NCI-H1417 (cell line): ENCODE data around the gene BMP8B.

ENCODE experiments used
- DNase-seq, 3 experiments: peaks; one replicate each; lab custom pipeline; 2025; lab: John Stamatoyannopoulos, UW

The BMP8B gene

DNA sequence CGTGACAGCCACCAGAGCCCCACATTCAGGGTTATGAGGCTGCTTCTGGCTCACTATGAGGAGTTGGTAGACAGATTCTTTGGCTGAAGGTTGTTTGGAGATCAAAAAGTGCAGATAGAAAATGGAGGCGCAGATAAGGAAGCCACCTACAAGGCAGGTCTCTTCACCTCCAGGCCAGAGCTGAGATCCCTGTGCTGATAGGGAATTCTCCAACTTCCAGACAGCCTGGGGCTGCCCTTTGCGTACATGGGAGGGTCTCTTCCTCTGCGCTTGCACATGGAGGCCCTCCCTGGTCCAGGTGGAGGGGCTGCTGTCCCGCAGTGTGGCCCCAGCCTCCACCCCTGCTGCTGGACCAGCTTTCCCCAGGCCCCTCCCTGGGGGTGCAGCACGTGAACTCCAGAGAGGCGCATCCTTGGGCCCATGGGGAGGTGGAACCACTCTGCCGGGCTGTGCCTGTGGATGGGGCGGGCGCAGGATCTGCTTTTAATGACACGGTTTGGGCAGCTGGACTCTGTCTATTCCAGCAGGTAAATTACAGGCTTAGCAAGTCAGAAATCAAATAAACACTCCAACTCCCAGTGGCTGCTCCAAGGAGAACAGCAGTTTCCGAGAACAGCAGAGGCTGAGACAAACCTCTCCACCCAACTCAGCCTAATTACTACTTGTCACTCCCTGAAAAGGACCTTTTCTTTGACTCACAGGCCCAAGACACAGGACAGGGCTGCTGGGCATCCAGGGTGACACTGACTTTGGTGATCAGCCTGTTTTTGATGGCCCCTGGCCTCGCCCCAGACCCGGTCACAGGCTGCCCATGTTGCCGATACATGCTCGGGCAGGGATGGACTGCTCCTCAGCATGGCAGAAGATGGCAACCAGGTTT is 29.9 kb downstream of the BMP8B start:
- peak in 2 of 3 experiments; percentile 78 to 92 for DNase-seq

DNA sequence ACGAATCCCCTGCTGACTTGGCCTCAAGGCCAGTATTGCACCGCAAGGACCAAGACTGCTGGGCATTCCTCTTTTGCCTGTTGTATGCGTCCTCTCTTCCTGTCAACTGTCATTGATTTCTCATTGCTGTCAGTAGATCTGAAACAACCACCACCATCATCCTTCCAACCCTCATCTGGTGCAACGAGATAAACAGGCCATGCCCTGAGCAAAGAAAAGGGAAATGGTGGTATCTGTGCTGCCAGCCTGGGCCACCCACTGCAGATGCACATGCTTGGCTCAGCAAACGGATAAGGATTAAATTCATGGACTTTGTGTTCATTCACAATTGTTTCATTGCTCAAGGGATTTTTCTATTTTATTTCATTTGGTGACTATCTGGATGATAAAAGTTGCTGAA is 31.2 kb downstream of the BMP8B start:
- no peak for DNase-seq

DNA sequence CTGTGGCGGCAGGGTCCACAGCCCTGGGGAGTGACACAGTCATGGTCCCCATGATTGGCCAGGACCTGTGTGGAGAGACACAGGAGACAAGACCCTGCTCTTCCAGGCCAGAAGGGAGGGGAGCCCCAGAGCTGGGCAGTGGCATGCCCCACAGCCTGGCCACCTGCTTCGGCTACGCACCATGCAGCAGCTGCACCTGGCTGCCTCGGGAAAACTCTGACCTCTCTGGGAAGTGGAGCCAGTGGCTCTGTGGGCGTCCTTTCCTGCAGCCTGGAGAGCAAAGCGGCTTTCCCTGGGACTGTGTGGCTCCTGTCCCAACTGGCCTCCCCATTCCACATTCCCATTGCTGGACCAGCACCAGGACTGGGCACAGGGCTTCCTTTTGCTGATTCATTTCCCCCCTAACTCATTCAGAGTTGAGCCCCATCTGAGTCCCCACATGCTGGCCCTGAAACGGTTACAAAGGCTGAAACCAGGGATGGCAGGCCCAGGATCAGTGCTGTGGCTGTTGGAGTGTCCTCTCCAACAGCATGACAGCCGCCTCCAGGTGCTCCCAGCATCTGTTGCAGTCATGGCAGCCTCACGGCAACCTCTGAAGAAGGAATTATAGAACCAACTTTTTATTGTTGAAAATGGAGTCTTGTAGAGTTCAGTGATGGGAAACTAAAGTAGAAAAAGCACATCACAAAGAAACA is 32.6 kb downstream of the BMP8B start:
- no peak for DNase-seq

DNA sequence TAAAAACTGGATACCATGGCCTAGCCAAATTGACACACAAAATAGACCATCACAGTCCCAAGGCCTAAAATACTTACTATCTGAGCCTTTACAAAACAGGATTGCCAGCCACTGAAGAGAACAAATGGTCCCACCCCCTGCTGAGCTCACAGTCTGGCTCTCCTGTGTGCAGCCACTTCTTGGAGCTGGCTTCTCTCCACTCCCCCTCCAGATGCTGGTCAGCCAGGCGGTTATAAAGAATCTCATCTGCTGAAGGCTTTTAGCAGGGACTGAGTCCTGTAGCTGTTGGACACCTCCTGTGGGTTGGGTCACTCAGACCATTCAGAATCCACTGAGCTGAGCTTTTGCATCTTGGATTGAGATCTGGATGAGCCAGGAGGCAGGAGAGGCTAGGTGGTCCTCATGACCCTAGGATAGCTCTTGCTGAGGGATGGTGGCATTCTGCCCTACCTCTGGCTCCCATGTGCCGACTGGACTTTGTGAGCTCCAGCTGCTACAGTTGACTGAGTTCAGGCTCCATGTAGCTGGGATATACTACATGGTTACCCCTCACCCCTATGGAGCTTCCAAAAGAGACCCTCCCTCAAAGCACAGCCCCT is 33.7 kb downstream of the BMP8B start:
- no peak for DNase-seq

DNA sequence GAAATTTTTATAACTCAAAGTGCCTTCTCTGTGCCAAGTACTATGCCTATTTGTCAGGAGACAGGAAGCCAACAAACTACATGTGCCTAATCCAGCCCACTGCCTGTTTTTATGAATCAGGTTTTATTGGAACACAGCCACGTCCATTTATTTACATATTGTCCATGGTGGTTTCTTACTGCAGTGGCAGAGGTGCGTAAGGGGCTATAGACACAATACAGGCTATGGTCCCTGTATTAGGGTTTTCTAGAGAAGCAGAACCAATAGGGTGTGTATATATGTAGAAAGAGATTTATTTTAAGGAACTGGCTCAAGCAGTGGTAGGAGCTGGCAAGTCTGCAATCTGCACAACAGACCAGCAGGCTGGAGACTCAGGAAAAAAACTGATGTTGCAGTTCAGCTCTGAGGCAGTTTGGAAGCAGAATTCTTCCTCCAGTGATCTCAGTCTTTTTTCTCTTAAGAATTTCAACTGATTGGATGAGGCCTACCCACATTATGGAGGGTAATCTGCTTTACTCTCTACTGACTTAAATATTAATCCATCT is 34.6 kb downstream of the BMP8B start:
- no peak for DNase-seq

DNA sequence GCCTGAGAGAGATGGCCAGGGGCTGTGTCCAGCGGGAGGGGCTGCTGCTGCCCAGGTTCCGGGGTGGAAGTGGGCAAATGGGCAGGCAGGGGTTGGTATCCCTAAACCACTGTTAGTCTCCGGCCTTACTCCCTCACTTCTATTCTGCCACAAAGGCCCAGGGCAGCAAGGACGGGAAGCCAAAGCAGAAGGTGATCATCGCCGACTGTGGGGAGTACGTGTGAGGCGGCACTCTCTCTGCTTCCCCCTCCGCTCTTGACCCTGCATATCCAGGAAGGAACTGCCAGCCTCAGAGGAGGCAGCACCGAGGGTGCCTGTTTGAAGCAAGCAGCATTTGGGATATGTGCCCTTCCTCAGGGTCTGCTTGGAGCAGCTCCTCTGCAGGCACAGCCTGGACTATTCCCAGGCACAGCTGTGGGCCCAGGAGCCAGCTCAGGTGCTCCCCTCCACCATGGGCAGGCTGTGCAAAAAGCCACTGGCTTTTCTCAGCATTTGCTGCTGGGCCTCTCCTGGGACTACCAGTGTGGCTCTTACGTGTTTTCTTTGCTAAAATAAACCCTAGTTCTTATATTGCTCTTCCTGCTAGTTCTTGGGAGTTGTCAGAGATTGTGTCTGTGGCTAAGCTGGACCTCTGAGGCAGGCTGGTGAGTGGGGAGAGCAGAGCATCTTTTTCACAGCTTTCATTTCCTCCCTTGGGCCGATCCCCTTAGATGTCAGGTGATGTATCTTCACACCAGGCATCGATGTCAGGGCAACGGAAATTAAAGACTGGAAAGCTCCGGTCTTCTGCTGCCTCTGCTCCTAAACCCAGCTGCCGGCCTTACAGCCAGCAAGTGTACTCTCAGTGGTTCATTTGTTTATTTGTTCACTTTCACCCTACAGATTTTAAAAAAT is 35.3 kb downstream of the BMP8B start:
- no peak for DNase-seq

DNA sequence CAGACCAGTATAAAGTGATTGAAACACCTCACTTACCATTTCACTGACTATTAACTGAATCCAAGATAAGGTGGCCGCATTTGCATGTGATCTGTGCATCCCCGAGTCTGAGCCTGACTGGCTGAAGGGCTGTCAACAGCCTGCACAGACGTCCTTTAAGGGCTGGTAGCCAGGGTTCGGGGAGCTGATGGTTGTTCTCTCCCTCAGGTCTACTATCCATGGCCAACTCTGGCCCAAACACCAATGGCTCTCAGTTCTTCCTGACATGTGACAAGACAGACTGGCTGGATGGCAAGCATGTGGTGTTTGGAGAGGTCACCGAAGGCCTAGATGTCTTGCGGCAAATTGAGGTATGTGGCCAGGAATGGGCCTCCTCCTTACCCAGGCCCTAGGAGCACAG is 36.0 kb downstream of the BMP8B start:
- DNase-seq, result no peak

DNA sequence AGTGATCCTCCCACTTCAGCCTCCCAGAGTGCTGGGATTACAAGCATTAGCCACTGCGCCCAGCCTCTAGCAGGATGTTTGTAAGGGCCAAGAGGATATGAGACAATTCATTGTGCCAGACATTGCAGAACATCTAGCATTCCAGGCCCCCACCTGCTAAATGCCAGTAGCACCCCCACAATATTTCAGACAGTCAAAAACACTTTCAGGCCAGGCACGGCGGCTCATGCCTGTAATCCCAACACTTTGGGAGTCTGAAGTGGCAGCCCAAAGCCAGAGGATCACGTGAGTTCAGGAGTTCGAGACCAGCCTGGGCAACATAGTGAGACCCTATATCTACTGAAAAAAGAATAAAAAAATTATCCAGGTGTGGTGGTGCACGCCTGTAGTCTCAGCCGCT is 37.1 kb downstream of the BMP8B start:
- DNase-seq, result no peak

DNA sequence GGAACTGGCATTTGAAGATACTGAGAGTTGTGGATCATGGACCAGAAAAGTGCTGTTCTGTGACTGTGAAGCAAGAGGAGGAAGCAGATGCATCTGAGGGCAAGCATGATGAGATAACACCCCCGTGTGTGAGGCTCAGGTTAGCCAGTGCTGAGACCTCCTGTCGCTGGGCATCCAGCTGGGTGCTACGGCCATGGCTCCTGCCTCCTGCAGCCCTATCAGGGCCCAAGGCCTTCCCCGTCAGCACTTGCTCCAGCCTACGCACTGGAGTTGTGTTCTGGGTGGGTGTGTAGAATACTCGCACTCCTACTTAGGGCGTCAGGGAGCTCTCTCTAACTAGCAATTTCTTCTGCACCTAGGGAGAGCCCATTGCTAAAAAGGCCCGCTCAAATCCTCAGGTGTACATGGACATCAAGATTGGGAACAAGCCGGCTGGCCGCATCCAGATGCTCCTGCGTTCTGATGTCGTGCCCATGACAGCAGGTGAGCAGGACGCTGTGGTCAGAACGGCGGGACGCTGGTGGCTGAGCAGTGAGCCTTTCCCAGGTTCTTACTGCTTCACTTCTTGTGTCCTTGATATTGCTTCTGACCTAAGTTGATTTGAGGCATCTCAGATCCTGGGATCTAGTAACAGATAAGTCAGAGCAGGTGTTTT is 43.5 kb downstream of the BMP8B start:
- no peak for DNase-seq

DNA sequence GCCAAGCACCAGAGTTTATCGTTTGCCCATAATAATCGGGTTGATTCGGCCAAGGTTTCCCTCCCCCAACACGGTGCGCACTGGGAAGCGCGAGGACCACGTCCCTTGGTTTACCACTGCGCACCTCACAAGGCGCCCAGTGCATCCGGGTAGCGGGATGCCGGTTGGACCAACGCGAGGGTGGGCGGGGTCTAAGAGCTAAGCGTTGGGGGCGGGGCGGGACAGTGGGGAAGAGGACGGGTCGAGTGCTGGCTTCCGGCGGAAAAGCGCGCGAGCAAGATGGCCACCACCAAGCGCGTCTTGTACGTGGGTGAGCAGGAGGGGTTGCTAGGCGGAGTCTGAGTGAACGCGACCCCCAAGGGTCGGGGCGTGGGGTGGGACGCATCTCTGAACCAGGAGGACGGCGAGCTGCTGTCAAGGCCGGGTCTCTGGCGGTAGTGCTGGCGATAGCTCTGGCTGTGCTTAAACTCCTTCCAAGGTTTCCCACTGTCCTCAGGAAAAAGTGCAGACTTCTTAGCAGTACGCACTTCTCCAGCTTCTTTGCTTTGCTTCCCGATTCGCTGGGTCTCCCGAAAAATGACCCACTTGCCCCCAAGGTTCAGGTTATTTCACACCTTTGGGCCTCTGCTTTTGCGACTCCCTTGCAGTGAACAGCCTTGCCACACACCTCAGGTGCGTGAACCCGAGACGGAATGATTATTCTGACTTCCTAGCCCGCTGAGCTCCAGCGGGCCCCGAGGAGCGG is 49.9 kb downstream of the BMP8B start, which contains the start of gene PPIE:
PPIE (plus strand) TSS at position 261 of the 745 bp plus-strand sequence; CDS start at position 280, 19 bp downstream.
- peak; percentile 92 to 97 (median 97) for DNase-seq

DNA sequence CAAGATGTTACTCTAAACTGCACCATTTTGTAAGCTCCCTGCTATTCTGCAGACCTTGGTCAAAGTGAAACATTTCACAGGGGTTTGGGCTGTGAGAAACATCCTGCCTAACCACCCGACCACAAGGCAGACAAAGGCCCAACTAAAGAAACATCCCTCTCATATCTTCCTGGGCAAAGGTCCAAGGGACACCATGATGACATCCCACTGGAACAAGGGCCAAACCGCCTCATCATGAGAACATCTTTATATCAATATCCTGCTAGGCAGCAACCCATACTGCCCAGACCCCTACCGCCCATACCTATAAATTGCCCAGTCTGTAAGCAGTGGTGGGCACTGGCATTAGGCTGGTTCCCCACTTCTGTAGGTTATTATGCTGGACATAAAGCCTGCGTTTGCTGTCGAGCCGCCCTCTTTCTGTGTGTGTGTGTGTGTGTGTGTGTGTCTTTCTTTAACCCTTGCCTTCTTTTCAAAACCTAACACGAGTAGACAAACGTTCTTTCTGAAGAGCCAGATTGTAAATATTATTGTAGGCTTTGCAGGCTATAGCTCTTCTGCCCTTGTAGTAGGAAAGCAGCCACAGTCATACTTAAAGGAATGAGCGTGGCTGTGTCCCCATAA is 51.0 kb downstream of the BMP8B start:
- no peak for DNase-seq

DNA sequence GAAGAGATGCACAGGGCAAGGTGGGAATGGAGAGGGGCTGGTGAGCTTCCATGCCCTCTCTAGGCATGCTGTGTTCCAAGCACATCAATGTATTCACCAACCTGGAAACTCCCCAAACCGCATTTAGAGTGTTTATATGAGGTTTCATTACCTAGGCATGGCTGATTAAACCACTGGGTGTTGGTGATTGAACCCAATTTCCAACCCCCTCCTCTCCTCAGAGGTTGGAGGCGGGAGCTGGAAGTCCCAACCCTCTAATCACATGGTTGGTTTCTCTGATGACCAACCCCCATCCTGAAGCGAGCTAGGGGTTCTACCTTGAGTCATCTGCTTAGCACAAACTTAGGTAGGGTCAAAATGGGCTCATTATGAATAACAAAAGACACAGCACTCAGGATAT is 52.9 kb downstream of the BMP8B start:
- DNase-seq, result no peak

DNA sequence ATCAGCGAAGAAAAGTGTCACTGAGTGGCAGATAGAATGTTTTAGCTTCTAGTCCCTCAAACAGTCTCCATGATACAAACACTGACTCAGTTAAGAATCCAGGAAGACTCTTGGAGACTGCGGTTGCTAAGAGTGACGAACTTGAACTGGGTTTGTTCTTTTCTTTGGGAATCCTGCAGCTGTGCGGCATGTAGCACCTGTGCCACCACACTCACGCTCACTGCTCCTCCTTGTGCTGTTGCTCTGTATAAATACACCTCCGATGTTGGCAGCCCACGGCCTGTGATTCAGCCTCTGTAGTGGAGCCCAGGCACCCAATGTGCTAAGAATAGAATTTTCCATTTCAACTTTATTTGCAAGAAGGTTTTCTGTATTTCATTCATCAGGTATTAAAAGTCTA is 55.5 kb downstream of the BMP8B start:
- peak in 1 of 3 experiments; percentile 4 for DNase-seq

DNA sequence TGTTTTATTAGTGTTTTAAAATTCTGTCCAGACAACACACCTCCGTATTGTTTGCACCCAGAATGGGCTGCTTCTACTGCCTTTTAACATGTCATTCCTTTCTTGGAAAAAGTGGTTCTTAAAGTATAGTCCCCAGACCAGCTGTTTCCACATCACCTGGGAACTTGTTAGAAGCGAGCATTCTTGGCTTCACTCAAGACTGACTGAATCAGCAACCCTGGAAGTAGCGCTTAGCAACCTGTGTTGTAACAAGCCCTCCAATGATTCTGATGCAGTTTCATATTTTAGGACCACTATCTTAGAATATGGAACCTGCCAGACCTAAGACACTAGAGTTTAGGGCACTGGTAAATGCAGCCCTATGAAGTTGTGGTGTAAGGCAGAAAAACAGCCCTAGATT is 55.9 kb downstream of the BMP8B start:
- DNase-seq, result no peak

DNA sequence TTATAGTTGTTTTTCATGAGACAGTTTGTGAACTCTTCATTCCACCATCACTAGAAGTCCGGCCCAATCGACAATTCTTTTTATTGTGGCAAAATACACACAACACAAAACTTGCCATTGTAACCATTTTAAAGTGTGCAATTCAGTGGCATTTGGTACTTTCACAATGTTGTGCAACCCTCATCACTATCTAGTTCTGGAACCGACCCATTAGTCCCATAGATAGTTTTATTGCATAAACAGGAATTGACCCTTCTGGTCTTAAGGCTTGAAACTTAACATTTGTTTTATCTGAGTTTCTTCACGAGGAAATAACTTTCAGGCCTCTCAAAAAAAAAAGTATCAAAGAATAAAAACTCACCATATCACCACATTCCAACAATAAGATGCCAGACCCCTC is 58.8 kb downstream of the BMP8B start:
- no peak for DNase-seq

DNA sequence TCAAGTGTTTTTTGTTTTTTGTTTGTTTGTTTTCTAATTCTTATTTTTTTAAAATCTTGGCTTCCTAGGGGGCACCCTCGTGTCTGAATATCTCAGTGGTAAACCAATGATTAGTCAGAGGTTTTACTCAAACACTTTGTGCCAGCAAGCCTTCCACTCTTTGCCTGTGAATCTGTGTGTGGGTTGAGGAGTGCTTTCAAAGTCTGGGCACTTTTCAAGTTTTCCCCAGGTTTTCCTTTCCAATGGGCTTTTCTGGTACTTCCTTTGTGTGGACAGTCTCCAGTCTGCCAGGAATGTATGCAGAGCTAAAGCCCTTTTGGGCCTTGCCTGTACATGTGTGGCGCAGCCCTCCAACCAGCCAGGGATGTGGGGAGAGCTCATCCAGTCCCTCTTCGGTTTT is 59.6 kb downstream of the BMP8B start:
- DNase-seq, result no peak

DNA sequence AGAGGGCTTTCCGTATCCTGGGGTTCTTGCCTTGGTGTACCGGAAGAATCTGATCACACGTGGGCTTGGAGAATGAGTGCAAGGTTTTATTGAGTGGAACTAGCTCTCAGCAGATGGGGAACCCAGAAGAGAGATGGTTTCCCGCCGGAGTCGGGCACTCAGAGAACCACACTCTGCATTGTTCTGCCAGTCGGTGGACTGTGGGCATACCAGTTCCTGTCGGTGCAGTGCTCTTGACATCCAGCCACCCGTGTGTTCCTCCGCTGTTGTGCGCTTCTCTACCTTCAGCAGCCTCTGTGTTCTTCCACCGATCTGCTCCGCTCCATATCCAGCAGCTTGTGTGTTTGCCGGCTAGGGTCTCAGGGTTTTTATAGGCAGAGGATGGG is 60.7 kb downstream of the BMP8B start:
- no peak for DNase-seq

DNA sequence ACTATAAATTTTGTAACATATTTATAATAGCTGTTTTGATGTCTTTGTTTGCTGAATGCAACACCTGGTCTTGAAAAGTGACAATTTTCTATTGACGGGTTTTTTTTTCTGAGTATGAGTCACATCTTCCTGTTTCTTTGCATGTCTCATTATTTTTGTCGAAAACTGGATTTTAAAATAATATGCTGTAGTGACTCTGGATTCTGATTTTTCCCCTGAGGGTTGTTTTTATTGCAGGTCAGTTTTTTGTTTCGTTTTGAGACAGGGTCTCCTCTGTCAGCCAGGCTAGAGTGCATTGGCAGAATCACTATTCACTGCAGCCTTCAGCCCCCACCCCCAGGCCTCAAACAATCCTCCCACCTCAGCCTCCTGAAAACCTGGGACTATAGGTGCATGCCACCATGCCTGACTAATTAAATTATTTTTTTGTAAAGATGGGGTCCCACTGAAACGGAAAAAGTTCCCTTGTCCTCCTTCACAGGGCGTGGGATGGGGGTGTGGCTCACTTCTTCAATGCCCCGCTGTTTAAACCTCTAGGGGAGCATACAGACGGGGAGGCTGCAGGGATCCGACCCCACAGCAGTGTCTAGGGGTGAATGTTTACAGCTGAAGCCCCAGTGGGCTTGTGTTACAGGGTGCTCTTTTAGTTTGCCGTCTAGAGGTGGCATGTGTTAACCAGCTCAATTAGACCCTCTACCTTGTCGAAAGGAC is 61.3 kb downstream of the BMP8B start:
- DNase-seq, result no peak

DNA sequence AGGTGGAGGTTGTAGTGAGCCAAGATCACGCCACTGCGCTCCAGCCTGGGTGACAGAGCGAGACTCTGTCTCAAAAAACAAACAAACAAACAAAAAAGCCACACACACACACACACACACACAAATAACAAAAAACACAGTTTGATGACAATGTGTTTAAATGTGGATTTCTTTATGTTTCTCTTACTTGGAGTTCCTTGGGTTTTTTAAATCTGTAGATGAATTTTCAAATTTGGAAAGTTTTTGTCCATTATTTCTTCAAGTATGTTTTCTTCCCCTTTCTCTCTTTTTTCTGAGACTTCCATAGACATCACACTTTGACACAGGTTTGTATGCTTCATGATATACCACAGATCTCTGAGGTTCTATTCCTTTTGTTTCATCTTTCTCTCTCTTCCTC is 62.1 kb downstream of the BMP8B start:
- no peak for DNase-seq
